KMS-11 (cell line): ENCODE measurements around the gene ERC2.

ENCODE experiments used
- H2AFZ ChIP-seq: fragments of 200-600 bp; sonication (generic); 2 replicates; pipeline ENCODE4 v1.6.1; 2016; ENCODE audit warnings: antibody characterized with exemption, mixed run types, low read depth
- H3K27ac ChIP-seq: fragments of 200-600 bp; sonication (generic); 2 replicates; pipeline ENCODE4 v1.6.1; 2016; ENCODE audit warnings: mild to moderate bottlenecking, mixed run types
- H3K27me3 ChIP-seq: fragments of 200-600 bp; sonication (generic); 2 replicates; pipeline ENCODE4 v1.6.1; 2017; ENCODE audit warnings: mild to moderate bottlenecking, low read depth, mixed run types, moderate library complexity; ENCODE audit not compliant: insufficient read depth
- H3K36me3 ChIP-seq: fragments of 200-600 bp; sonication (generic); 2 replicates; pipeline ENCODE4 v1.6.1; 2017; ENCODE audit warnings: mild to moderate bottlenecking, mixed run types; ENCODE audit not compliant: insufficient read depth
- H3K4me1 ChIP-seq: fragments of 200-600 bp; sonication (generic); 2 replicates; pipeline ENCODE4 v1.6.1; 2016; ENCODE audit warnings: mild to moderate bottlenecking, low read depth, mixed run types; ENCODE audit not compliant: poor library complexity, severe bottlenecking
- H3K4me2 ChIP-seq: fragments of 200-600 bp; sonication (generic); 2 replicates; pipeline ENCODE4 v1.7.0; 2016; ENCODE audit warnings: mild to moderate bottlenecking, mixed run types
- H3K4me3 ChIP-seq: fragments of 200-600 bp; sonication (generic); IDR thresholded peaks from 2 replicates; pipeline ENCODE4 v1.6.1; 2017; ENCODE audit warnings: low read depth, low read length, mixed read lengths; ENCODE audit not compliant: insufficient read depth
- H3K79me2 ChIP-seq: fragments of 200-600 bp; sonication (generic); 2 replicates; pipeline ENCODE4 v1.6.1; 2016; ENCODE audit warnings: low read depth, mixed run types; ENCODE audit not compliant: insufficient read depth
- H3K9ac ChIP-seq: fragments of 200-600 bp; sonication (generic); 2 replicates; pipeline ENCODE4 v1.6.1; 2016; ENCODE audit warnings: mild to moderate bottlenecking, mixed run types
- H4K20me1 ChIP-seq: fragments of 200-600 bp; sonication (generic); 2 replicates; pipeline ENCODE4 v1.6.1; 2016; ENCODE audit warnings: mild to moderate bottlenecking, mixed run types; ENCODE audit not compliant: insufficient read depth
- TF ChIP-seq, protein P1 (sequence below): fragments of 200-600 bp; sonication (generic); conservative IDR thresholded peaks from 2 replicates; pipeline ENCODE4 v1.6.1; 2017; ENCODE audit warnings: low read depth, mild to moderate bottlenecking, antibody characterized with exemption, low read length, moderate library complexity, mixed read lengths

ERC2 gene

DNA sequence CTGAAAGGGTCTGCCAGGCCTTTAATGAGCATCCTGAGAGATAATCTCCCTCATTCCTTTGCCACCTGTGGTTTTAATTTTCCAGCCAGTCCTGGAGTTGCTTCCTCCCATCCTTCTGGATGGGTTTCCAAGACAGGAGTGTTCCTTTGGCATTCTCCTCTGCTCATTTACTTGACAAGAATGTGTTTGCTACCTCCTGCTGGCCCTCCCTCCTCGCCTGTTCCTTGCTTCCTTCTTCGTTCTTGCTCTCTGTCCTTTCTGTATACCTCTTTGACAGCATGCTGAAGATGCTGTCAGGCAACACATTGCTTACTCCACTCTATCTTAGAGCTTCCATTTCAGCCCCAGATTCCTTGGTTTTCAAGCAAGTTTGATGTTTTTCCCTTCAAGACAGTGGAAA, 46.0 kb downstream of the ERC2 start:
- Histone ChIP-seq H3K36me3 (no peaks in the 10 kb centered on the region; the same call in 1 of the 2 replicates), H3K4me2 (peak overlapping the region; percentile 87), H3K27ac (peak overlapping the region; percentile 100), H3K9ac (peak overlapping the region; percentile 90; the same call in 1 of the 2 replicates), H4K20me1 (no peaks in the 10 kb centered on the region), H2AFZ (peak overlapping the region; percentile 41; the same call in 1 of the 2 replicates), H3K4me3 (no peak overlapping the region), H3K27me3 (no peaks in the 10 kb centered on the region), H3K4me1 (peaks cover 83% of the 10 kb centered on the region), H3K79me2 (no peaks in the 10 kb centered on the region)
- TF ChIP-seq, protein P1, sequence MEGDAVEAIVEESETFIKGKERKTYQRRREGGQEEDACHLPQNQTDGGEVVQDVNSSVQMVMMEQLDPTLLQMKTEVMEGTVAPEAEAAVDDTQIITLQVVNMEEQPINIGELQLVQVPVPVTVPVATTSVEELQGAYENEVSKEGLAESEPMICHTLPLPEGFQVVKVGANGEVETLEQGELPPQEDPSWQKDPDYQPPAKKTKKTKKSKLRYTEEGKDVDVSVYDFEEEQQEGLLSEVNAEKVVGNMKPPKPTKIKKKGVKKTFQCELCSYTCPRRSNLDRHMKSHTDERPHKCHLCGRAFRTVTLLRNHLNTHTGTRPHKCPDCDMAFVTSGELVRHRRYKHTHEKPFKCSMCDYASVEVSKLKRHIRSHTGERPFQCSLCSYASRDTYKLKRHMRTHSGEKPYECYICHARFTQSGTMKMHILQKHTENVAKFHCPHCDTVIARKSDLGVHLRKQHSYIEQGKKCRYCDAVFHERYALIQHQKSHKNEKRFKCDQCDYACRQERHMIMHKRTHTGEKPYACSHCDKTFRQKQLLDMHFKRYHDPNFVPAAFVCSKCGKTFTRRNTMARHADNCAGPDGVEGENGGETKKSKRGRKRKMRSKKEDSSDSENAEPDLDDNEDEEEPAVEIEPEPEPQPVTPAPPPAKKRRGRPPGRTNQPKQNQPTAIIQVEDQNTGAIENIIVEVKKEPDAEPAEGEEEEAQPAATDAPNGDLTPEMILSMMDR = no peak

DNA sequence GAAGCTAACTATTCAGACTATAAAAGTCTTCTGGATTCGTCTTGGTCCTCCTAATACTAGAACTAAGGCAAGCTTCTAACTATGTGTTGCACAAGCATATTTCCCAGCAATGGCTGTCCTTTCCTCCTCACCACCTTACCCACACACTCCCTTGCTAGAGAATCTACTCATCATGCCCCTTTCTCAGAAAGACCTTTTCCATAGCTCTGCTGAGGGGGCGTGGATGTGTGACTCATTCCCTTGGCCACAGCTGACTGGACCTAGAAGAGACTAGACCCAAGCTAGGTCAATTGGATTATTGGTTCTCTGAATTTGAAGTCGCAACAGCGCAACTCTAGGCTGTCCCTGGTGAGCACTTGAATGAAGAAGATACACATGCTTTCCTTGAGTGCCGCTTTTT, 47.1 kb downstream of the ERC2 start:
- H3K4me1 ChIP-seq = peaks cover 79% of the 10 kb centered on the region
- H3K4me3 ChIP-seq = no peak overlapping the region
- peak overlapping the region; percentile 100 for H3K27ac ChIP-seq
- H2AFZ ChIP-seq = no peak overlapping the region
- H3K27me3 ChIP-seq = no peaks in the 10 kb centered on the region
- no peaks in the 10 kb centered on the region; the same call in 1 of the 2 replicates for H3K36me3 ChIP-seq
- no peak overlapping the region for H3K9ac ChIP-seq
- no peaks in the 10 kb centered on the region for H4K20me1 ChIP-seq
- TF ChIP-seq, protein P1 = no peak
- H3K4me2 ChIP-seq = no peak overlapping the region
- no peaks in the 10 kb centered on the region for H3K79me2 ChIP-seq

DNA sequence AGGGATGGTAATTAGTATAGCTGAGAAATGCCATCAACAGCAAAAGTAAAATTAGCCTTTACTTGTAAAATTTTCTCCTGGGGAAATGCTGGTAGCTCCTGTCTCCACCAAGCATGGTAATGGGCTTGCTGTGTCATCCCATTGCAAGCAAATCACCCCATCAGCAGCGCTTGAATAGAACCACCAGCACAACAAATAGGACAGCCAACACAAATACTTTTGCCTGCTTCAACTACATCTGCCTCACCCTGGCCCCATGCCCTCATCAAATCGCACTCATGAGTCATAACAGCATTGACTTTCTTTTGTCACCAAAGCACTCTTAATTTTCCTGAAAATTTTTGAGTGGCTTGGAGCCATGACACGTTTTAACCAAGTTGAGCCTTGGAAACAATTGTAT, 52.6 kb downstream of the ERC2 start:
- Histone ChIP-seq H2AFZ (no peak overlapping the region), H3K79me2 (no peaks in the 10 kb centered on the region), H3K27me3 (no peaks in the 10 kb centered on the region), H3K9ac (no peak overlapping the region), H3K4me1 (peaks cover 40% of the 10 kb centered on the region), H3K4me3 (no peak overlapping the region), H4K20me1 (no peaks in the 10 kb centered on the region), H3K27ac (no peak overlapping the region), H3K36me3 (no peaks in the 10 kb centered on the region), H3K4me2 (no peak overlapping the region)
- TF ChIP-seq, protein P1 = no peak

DNA sequence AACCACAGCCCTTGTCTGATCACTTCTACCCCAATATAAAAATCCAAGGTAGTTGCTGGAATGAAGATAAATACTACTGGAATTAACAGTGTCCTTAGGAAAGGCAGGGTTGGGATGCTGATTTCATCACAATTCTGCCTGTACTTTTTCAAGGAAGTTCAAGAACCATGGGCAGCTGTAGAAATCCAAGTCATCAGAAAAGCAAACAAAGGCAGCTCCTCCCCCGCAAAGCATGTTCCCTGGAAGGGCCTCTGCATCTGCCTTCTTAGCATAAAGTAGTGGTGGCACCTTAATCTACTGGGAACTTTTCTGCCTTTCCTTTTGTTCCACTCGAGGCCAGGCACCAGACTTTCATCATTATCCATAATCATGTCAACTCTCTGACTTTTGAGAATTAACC, 54.4 kb downstream of the ERC2 start:
- H3K79me2 ChIP-seq = no peaks in the 10 kb centered on the region
- H3K27ac ChIP-seq = no peak overlapping the region
- H3K4me1 ChIP-seq = peaks cover 40% of the 10 kb centered on the region
- TF ChIP-seq, protein P1 = no peak
- H4K20me1 ChIP-seq = no peaks in the 10 kb centered on the region
- no peak overlapping the region for H3K4me3 ChIP-seq
- H3K36me3 ChIP-seq = no peaks in the 10 kb centered on the region
- no peak overlapping the region for H2AFZ ChIP-seq
- H3K4me2 ChIP-seq = no peak overlapping the region
- no peaks in the 10 kb centered on the region for H3K27me3 ChIP-seq
- no peak overlapping the region for H3K9ac ChIP-seq
